Natural killer cell (primary cell): ENCODE results near the gene ZNF610. TPM values are rescaled to one million over a fixed set of nuclear protein-coding genes. Genes with fewer than 3 reads are reported as not detected.
A peak's percentile ranks its signal among the peaks of the same experiment; 100 is the strongest.

Experiments
- ATAC-seq, 3 donors: fragments of 150-1000 bp in 2 of 3; fragments of 200-7000 bp in 1 of 3; cut with Tn5 transposase; 1 replicate in 1 of 3; 2 replicates in 2 of 3; pipeline ENCODE4 v1.10.0; 2021; ENCODE audit warnings: mild to moderate bottlenecking in 2 of 3, moderate library complexity in 2 of 3
- DNase-seq, 2 donors: peaks; one replicate each; pipeline versions ENCODE4 v3.0.0 to v3.0.0-alpha.2; 2013 to 2021; ENCODE audit warnings: mixed read lengths in 1 of 2
- H3K27ac ChIP-seq: one replicate; pipeline ENCODE4 v1.5.1; 2013; ENCODE audit warnings: mild to moderate bottlenecking, low read length
- H3K27me3 ChIP-seq: one replicate; pipeline ENCODE4 v1.6.1; 2013; ENCODE audit warnings: low read length; ENCODE audit not compliant: control insufficient read depth, insufficient read depth
- H3K36me3 ChIP-seq: one replicate; pipeline ENCODE4 v1.6.1; 2013; ENCODE audit warnings: low read length; ENCODE audit not compliant: control insufficient read depth, insufficient read depth
- H3K4me1 ChIP-seq: one replicate; pipeline ENCODE4 v1.6.1; 2013; ENCODE audit warnings: low read length; ENCODE audit not compliant: control insufficient read depth, insufficient read depth
- H3K4me3 ChIP-seq: one replicate; pipeline ENCODE4 v1.5.1; 2013; ENCODE audit warnings: low read length
- H3K9me3 ChIP-seq: one replicate; pipeline ENCODE4 v1.6.1; 2013; ENCODE audit warnings: low read length; ENCODE audit not compliant: control insufficient read depth, insufficient read depth
- H3K27ac Mint-ChIP-seq, 2 donors: one replicate each; pipeline ENCODE4 v1.8.0; 2022; ENCODE audit warnings: mild to moderate bottlenecking in 2 of 2, mixed read lengths in 2 of 2, moderate library complexity in 1 of 2
- H3K27me3 Mint-ChIP-seq, 2 donors: one replicate each; pipeline ENCODE4 v1.8.0; 2022; ENCODE audit warnings: low read depth in 2 of 2, mixed read lengths in 2 of 2
- H3K36me3 Mint-ChIP-seq: one replicate; pipeline ENCODE4 v1.8.0; 2022; ENCODE audit warnings: mixed read lengths
- H3K4me1 Mint-ChIP-seq, 2 donors: one replicate each; pipeline ENCODE4 v1.8.0; 2022; ENCODE audit warnings: mixed read lengths in 2 of 2
- H3K4me3 Mint-ChIP-seq: one replicate; pipeline ENCODE4 v1.8.0; 2022; ENCODE audit warnings: mild to moderate bottlenecking, moderate library complexity, mixed read lengths
- H3K9me3 Mint-ChIP-seq, 2 donors: one replicate each; pipeline ENCODE4 v1.8.0; 2022; ENCODE audit warnings: mixed read lengths in 2 of 2
- CTCF ChIP-seq: fragments of 200-600 bp; IDR thresholded peaks from one replicate; pipeline ENCODE4 v1.8.0; 2022; ENCODE audit warnings: antibody characterized with exemption
- WGBS: methylation state at CpG from one replicate; pipeline ENCODE4 v1.1.7; 2013; ENCODE audit warnings: missing lambda C conversion rate; ENCODE audit not compliant: insufficient coverage; 5-methylcytosine and 5-hydroxymethylcytosine counted together
- intact Hi-C: fragments of 100-400 bp; cut with micrococcal nuclease; formaldehyde crosslinking; loops from one replicate; pipeline ENCODE4 v1.14.2; 2022
- total RNA-seq, 4 donors: library from RNA; stranded (reverse); fragments of 120-200 nt in 1 of 4; gene quantifications; one replicate each; pipeline versions ENCODE4 v1.2.3 to v1.2.4, GENCODE V29; 2013 to 2022

Gene ZNF610
- total RNA-seq, 3 donors from 2014 or later (not counting 1 experiment from before 2014, with no cell fraction given), result 0.68 to 0.86 (median 0.82) TPM

GRCh38 chr19:52307275-52307674 is 28.8 kb upstream of the ZNF610 start:
- H3K9me3 ChIP-seq, result peaks cover 71% of the 10 kb centered on the region
- H3K9me3 Mint-ChIP-seq, result peaks cover 3 to 14% of the 10 kb centered on the region in 2 donors
- 98% methylated on average over 10 of the region's 10 CpGs for whole genome bisulfite sequencing
- H3K36me3 ChIP-seq, result peaks cover 22% of the 10 kb centered on the region
- no peak for TF ChIP-seq CTCF
- peak overlapping the region in 1 of 2 donors; percentile 42 for H3K27ac Mint-ChIP-seq
- no peaks in the 10 kb centered on the region for H3K27me3 ChIP-seq
- H3K4me1 ChIP-seq, result no peaks in the 10 kb centered on the region
- no peaks in the 10 kb centered on the region for H3K4me1 Mint-ChIP-seq
- no peak overlapping the region for H3K4me3 Mint-ChIP-seq
- DNase-seq (peak in 1 of 2 donors; percentile 26), ATAC-seq (no peak)
- no peak overlapping the region for H3K4me3 ChIP-seq
- peaks cover 72% of the 10 kb centered on the region for H3K36me3 Mint-ChIP-seq
- intact Hi-C loops, result no loop called here
- H3K27ac ChIP-seq, result no peak overlapping the region
- no peaks in the 10 kb centered on the region for H3K27me3 Mint-ChIP-seq

- Mint-ChIP-seq H3K4me1 (peaks cover 0 to 3% of the 10 kb centered on the region in 2 donors), H3K4me3 (no peak overlapping the region), H3K27ac (no peak overlapping the region), H3K27me3 (no peaks in the 10 kb centered on the region), H3K36me3 (peaks cover 60% of the 10 kb centered on the region), H3K9me3 (peaks cover 12 to 30% of the 10 kb centered on the region in 2 donors)
- peaks cover 58% of the 10 kb centered on the region for H3K9me3 ChIP-seq
- H3K4me1 ChIP-seq, result no peaks in the 10 kb centered on the region
- TF ChIP-seq CTCF, result no peak
- ATAC-seq, result no peak
- no peak overlapping the region for H3K27ac ChIP-seq
- 98% methylated on average over 6 of the region's 6 CpGs for WGBS
- no peak overlapping the region for H3K4me3 ChIP-seq
- H3K27me3 ChIP-seq, result no peaks in the 10 kb centered on the region
- intact Hi-C loops, result no loop called here
- no peak for DNase-seq
- peaks cover 48% of the 10 kb centered on the region for H3K36me3 ChIP-seq
These were observed 13.6 kb upstream of the ZNF610 start for GRCh38 chr19:52322429-52322828.

GRCh38 chr19:52331757-52332156 is 4.3 kb upstream of the ZNF610 start:
- 90% methylated on average over 10 of the region's 10 CpGs for WGBS
- Histone ChIP-seq H3K4me3 (no peak overlapping the region), H3K27me3 (no peaks in the 10 kb centered on the region), H3K36me3 (no peaks in the 10 kb centered on the region), H3K27ac (no peak overlapping the region), H3K4me1 (peaks cover 13% of the 10 kb centered on the region), H3K9me3 (peaks cover 65% of the 10 kb centered on the region)
- H3K27ac Mint-ChIP-seq, result no peak overlapping the region
- H3K9me3 Mint-ChIP-seq, result peaks cover 7 to 25% of the 10 kb centered on the region in 2 donors
- TF ChIP-seq CTCF, result no peak
- H3K27me3 Mint-ChIP-seq, result no peaks in the 10 kb centered on the region
- ATAC-seq (no peak), DNase-seq (peak in 1 of 2 donors; percentile 12)
- peaks cover 8 to 10% of the 10 kb centered on the region in 2 donors for H3K4me1 Mint-ChIP-seq
- peaks cover 34% of the 10 kb centered on the region for H3K36me3 Mint-ChIP-seq
- intact Hi-C loops, result no loop called here
- no peak overlapping the region for H3K4me3 Mint-ChIP-seq

GRCh38 chr19:52335768-52336116 is 301 bp upstream of the ZNF610 start:
- 59% methylated on average over 8 of the region's 9 CpGs for WGBS

More at GRCh38 chr19:52335768-52336116, 301 bp upstream of the ZNF610 start:
- intact Hi-C loops, result loop anchor here (1.0 to 5.0 kb wide), 3 partner anchors 35 to 163 kb away; partner anchors contain the start of genes ZNF480 and ZNF836
- Mint-ChIP-seq H3K4me3 (peak overlapping the region; percentile 95), H3K27me3 (no peaks in the 10 kb centered on the region), H3K9me3 (peaks cover 7 to 19% of the 10 kb centered on the region in 2 donors), H3K36me3 (peaks cover 31% of the 10 kb centered on the region), H3K4me1 (peaks cover 13 to 17% of the 10 kb centered on the region in 2 donors), H3K27ac (peak overlapping the region; percentile 89 to 92)
- H3K4me1 ChIP-seq, result peaks cover 18% of the 10 kb centered on the region
- DNase-seq (no peak), ATAC-seq (peak in 2 of 3 donors; percentile 9 to 16)
- peaks cover 38% of the 10 kb centered on the region for H3K9me3 ChIP-seq
- H3K4me3 ChIP-seq, result peak overlapping the region; percentile 93
- H3K36me3 ChIP-seq, result no peaks in the 10 kb centered on the region
- H3K27me3 ChIP-seq, result no peaks in the 10 kb centered on the region
- TF ChIP-seq CTCF, result no peak
- peak overlapping the region; percentile 84 for H3K27ac ChIP-seq
